ENCODE measurements around the gene POPDC2.

POPDC2 gene

DNA sequence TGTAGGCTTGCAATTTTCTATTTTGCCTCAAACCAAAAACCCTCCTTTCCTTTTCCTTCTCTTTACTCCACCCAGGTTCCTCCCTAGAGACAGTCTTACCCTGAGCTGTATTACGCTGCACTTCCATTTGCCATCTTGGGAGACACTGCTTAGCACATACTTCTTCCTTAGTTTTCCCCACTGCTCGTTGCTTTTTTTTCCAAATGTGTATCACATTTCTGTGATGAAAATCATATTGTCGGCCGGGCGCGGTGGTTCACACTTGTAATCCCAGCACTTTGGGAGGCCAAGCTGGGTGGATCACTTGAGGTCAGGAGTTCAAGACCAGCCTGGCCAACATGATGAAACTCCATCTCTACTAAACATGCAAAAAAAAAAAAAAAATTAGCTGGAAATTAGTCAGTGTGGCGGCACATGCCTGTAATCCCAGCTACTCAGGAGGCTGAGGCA is 29.5 kb downstream of the POPDC2 start (continued):
- TF ChIP-seq ZBTB20 (tag by site-specific recombination; IDR thresholded peaks at IDR 0.05) (0 out of 2 replicates have a peak, but pooled peaks have one; percentile 20), ZSCAN16 (tag by site-specific recombination; IDR thresholded peaks at IDR 0.05) (no peak), FEZF1 (tag by site-specific recombination; IDR thresholded peaks at IDR 0.05) (no peak), ZNF175 (tag by site-specific recombination; IDR thresholded peaks at IDR 0.05) (no peak), ZBTB21 (tag by site-specific recombination; IDR thresholded peaks at IDR 0.05) (no peak)
- TF ChIP-seq, protein P1, sequence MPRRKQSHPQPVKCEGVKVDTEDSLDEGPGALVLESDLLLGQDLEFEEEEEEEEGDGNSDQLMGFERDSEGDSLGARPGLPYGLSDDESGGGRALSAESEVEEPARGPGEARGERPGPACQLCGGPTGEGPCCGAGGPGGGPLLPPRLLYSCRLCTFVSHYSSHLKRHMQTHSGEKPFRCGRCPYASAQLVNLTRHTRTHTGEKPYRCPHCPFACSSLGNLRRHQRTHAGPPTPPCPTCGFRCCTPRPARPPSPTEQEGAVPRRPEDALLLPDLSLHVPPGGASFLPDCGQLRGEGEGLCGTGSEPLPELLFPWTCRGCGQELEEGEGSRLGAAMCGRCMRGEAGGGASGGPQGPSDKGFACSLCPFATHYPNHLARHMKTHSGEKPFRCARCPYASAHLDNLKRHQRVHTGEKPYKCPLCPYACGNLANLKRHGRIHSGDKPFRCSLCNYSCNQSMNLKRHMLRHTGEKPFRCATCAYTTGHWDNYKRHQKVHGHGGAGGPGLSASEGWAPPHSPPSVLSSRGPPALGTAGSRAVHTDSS (tag by site-specific recombination; IDR thresholded peaks at IDR 0.05), result no peak

DNA sequence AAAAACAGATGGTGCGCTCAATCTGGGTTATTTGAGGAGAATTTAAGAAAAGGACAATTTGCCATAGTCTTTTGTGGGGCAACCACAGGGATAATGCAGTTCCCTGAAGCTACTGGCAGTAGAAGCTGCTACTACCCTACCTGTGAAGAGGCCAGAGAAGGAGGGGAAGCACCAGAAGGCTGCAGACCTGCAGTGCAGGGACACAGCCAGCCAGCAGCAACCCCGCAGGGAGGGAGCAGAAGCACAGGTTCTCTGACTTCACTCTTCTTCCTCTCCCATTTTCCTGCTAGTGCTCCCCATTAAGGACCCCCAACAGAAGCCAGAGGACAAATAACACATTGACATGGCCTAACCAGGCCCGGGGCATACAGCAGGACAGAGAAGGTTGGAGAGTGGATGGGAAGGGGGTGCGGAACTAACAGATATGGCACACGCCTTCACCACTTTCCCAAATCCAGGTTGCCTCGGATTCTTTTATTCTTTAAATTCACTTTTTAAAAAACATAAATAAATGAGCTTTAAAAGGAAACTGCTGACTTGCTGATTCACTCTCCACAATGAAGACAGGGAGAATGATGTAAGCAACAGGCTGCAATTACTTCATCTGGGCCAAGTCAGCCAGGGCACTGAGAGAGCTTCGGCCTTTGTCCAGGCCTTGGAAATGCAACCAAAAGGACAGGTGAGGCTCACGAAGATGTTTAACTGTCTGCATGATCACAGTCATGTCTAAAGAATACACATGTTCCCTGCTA is 30.1 kb downstream of the POPDC2 start:
- no peak overlapping the region for H3K27ac ChIP-seq (ENCODE audit: extremely low read depth, low read depth, low read length)
- POLR2A ChIA-PET, result no interaction called here

DNA sequence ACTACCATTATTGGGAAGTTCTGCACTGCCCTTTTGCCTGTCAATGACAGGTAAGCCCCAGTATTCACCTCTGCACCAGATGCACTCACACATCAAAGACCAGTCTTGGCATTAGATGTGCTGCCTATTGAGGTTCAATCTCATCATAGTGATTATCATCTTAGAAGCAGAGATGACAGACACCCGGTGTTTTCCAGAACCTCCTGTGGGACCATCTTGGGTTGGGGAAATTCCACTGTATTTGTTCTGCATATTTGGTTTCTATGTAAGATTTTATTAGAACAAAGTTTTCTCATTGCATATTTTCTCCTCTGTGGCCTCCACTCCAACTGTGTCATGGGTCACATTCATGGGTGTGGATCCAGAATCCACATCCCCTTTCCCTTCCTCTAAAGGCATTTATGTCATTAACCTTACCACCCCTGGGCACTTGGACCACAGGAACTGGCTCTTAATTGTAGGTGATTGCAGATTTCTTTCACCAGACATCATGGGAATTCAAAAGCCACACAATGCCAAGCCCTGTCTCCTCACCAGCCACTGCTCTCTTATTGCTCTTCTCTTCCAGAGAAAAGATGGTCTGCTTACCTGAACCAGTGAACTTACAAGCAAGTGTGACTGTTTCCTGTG is 31.5 kb downstream of the POPDC2 start:
- no peak for TF ChIP-seq SETDB1 (IDR thresholded peaks at IDR 0.05; ENCODE audit: insufficient read length, low read length)
- no peak for TF ChIP-seq ZNF654 (tag by site-specific recombination; IDR thresholded peaks at IDR 0.05; ENCODE audit: low read depth)
- no peaks in the 10 kb centered on the region for H3K36me3 ChIP-seq (ENCODE audit: control insufficient read depth in 2 of 2, insufficient read depth in 1 of 2, low read length in 2 of 2)
- CTCF ChIA-PET, result no interaction called here
- H3K4me1 ChIP-seq (ENCODE audit: control insufficient read depth, insufficient read depth, low read length), result no peaks in the 10 kb centered on the region
- no peak overlapping the region for H3K4me3 ChIP-seq (ENCODE audit: low read depth, low read length)
- H3K9me3 ChIP-seq (ENCODE audit: control insufficient read depth, insufficient read depth, low read depth, low read length), result no peaks in the 10 kb centered on the region
- no peak overlapping the region for H3K27ac ChIP-seq (ENCODE audit: extremely low read depth, low read depth, low read length)
- POLR2A ChIA-PET, result no interaction called here

More for the DNA sequence above, 30.1 kb downstream of the POPDC2 start:
- CTCF ChIA-PET, result no interaction called here
- H3K9me3 ChIP-seq (ENCODE audit: control insufficient read depth, insufficient read depth, low read depth, low read length), result no peaks in the 10 kb centered on the region
- H3K4me3 ChIP-seq (ENCODE audit: low read depth, low read length), result no peak overlapping the region
- no peaks in the 10 kb centered on the region for H3K36me3 ChIP-seq (ENCODE audit: control insufficient read depth in 2 of 2, insufficient read depth in 1 of 2, low read length in 2 of 2)
- TF ChIP-seq BCL11A (tag by site-specific recombination; IDR thresholded peaks at IDR 0.05; ENCODE audit: low read depth), result no peak
- no peak for TF ChIP-seq ZNF621 (tag by site-specific recombination; IDR thresholded peaks at IDR 0.05)
- TF ChIP-seq, protein P2, sequence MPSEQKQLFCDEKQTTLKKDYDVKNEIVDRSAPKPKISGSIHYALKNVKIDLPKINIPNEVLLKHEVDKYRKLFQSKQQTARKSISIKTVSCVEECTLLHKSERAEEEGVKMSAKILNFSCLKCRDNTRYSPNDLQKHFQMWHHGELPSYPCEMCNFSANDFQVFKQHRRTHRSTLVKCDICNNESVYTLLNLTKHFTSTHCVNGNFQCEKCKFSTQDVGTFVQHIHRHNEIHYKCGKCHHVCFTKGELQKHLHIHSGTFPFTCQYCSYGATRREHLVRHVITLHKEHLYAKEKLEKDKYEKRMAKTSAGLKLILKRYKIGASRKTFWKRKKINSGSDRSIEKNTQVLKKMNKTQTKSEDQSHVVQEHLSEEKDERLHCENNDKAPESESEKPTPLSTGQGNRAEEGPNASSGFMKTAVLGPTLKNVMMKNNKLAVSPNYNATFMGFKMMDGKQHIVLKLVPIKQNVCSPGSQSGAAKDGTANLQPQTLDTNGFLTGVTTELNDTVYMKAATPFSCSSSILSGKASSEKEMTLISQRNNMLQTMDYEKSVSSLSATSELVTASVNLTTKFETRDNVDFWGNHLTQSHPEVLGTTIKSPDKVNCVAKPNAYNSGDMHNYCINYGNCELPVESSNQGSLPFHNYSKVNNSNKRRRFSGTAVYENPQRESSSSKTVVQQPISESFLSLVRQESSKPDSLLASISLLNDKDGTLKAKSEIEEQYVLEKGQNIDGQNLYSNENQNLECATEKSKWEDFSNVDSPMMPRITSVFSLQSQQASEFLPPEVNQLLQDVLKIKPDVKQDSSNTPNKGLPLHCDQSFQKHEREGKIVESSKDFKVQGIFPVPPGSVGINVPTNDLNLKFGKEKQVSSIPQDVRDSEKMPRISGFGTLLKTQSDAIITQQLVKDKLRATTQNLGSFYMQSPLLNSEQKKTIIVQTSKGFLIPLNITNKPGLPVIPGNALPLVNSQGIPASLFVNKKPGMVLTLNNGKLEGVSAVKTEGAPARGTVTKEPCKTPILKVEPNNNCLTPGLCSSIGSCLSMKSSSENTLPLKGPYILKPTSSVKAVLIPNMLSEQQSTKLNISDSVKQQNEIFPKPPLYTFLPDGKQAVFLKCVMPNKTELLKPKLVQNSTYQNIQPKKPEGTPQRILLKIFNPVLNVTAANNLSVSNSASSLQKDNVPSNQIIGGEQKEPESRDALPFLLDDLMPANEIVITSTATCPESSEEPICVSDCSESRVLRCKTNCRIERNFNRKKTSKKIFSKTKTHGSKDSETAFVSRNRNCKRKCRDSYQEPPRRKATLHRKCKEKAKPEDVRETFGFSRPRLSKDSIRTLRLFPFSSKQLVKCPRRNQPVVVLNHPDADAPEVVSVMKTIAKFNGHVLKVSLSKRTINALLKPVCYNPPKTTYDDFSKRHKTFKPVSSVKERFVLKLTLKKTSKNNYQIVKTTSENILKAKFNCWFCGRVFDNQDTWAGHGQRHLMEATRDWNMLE (tag by site-specific recombination; conservative IDR thresholded peaks at IDR 0.05; ENCODE audit: low read depth), result peak; percentile 47
- no peak for TF ChIP-seq ZNF548 (tag by site-specific recombination; IDR thresholded peaks at IDR 0.05)
- peak; percentile 86 for TF ChIP-seq SCRT2 (tag by site-specific recombination; IDR thresholded peaks at IDR 0.05)
- no peaks in the 10 kb centered on the region for H3K4me1 ChIP-seq (ENCODE audit: control insufficient read depth, insufficient read depth, low read length)
